ENCODE results near the gene LHPP.

GRCh38 chr10:124648738-124649137 lies 187.1 kb downstream of the LHPP start:
- TF ChIP-seq EZH2 (IDR thresholded peaks at IDR 0.05; ENCODE audit: insufficient read depth, poor library complexity, severe bottlenecking), result no peak
- no peak for TF ChIP-seq EZH2phosphoT487 (IDR thresholded peaks at IDR 0.05; ENCODE audit: insufficient read depth, low read depth)

All from GM23248 (cell line).